ENCODE measurements around the gene URI1.

The URI1 gene

DNA sequence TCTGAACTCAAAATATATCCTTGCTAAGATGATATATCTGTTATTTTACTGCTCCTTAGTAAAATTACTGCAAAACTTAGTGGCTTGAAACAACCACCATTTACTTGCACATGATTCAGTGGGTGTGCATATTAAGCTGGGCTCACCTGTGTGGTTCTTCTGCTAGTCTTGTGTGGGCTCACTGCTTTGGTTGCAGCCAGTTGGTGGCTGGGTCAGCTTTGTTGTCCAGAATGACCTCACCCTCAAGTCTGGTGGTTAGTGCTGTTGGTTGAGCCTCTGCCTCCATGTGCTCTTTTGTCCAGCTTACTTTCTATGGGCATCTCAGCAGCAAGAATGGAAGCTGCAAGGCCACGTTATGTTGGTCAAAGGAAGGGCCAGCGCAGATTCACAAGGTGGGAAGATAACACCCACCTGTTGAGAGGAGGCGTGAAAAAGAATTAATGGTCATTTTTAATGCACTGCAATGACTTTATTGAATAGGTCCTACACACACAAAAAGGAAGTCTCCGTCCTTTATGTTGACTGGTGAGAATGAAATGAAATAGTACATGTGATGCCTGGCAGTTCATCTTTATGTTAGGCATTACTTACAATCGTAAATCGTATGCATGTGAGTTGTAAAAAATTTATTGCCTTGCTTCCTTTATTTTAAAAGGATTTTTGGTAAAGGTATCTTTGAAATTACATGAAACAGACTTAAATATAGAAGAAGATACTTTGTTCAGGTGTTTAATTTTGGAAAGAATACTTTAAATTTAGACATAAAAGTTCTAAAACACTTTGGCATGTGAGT, 34.3 kb downstream of the URI1 start:
- no peak for DNase-seq

DNA sequence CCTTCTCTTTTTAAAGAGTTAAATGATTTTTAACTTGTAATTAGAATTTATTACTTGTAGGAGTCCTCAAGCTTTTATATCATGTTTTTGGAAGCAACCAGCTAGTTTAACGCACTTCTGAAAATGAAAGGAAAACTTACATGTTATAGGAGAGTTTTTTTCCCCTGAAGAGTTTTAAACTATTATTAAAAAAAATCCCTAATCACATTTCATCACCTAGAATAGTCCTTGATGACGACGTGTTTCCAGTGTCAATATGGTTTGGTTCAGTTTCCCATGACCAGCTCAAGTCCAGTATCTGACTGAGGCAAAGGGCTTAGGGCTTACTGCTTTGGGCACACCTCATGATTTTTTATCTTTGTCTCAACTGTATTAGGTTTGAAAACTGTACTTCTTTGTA, 36.0 kb downstream of the URI1 start:
- no peak for DNase-seq

GRCh38 chr19:29983568-29983967, 41.5 kb downstream of the URI1 start:
- no peak for DNase-seq

DNA sequence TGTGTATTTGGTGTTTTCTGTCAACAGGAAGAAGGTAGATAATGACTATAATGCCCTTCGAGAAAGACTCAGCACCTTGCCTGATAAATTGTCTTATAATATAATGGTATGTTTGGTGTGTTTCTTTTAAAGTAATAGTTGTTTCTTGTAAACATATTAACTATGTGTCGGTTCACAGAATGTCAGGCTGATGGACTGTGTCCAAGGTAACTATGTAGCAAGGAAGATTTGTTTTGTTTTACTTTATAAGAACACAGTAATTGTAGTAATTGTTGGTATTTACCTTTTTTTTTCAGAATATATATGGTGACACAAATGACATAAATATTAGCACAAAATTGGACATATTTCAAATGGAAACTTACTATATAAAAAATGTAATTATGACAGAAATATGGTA, 43.2 kb downstream of the URI1 start:
- DNase-seq, result no peak

DNA sequence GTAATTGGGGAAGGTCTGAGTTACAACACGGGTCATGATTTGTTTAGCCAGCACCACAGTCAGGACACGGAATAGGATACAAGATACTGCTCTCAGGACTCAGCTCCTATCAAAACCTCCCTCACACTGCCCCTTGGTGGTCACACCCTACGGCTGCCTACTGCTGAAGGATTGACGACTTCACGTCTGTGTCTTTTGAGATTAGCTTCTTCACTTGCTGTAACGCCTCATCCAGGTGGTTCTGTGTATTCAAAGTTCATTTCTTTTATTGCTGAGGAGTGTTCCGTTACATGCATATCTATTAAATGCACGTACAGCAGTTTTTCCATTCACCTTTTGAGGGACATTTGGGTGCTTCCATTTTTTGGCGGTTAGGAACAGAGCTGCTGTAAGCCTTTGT, 46.3 kb downstream of the URI1 start:
- no peak for DNase-seq

- DNase-seq, result no peak
These were observed 50.3 kb downstream of the URI1 start for GRCh38 chr19:29992233-29992867.

DNA sequence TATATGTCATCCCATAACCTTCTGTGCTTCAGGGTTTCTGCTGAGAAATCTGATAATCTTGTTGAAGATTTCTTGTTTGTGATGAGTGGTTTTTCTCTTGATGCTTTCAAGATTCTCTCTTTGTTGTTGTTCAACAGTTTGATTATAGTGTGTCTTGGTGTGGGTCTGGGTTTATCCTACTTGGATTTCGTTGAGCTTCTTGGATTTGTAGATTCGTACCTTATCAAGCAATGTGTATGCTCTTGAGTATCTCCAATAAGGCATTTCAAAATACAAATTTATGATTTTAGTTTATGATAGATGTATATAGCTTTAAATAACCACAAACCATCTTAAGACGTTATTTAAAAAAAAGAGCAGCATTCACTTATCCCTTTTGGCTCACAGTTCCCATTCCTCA, 57.5 kb downstream of the URI1 start:
- no peak for DNase-seq

GRCh38 chr19:30000862-30001261, 58.8 kb downstream of the URI1 start:
- no peak for DNase-seq

- DNase-seq, result no peak
These were observed 59.3 kb downstream of the URI1 start for GRCh38 chr19:30001301-30001700.

- no peak for DNase-seq
These were observed 59.8 kb downstream of the URI1 start for GRCh38 chr19:30001791-30002190.

GRCh38 chr19:30003866-30004265, 61.8 kb downstream of the URI1 start:
- no peak for DNase-seq

DNA sequence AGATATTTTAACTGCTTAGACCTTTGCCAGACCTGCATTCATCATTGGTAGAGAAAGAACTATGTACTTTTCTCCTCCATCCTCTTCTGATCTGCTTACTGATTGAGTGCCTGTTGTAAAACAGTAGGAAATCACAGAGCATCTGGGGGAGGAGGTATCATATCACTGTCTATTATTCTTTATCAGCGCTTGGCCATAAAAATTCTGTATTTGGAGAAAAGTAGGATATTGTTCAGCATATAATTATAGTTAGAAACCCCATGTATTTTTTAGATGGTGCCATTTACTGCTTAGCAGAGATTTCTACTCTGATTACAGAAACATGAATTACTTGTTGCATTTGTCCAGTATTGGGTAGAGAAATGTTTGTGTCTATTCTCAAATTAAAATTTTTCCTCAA, 62.4 kb downstream of the URI1 start:
- DNase-seq, result no peak

DNA sequence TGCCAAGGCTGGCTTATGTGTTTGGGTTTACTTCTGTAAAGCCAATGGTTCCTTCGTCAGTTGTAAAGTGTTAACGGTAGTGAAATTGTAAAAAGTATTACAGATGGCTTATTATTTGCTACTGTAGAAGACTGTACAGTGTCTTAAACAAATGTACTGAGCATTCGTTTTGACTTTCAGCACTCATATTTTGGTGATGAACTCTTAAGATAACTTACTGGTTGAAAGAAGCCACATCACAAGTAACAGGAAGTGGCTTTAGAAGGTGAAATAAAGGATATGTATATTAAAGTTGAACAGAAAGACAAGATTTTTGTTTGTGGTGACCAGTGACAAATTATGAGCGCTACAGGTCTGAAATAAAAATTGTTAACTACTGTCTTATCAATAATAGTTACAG, 64.2 kb downstream of the URI1 start:
- DNase-seq, result no peak

GRCh38 chr19:30008169-30008568, 66.1 kb downstream of the URI1 start:
- DNase-seq, result no peak

DNA sequence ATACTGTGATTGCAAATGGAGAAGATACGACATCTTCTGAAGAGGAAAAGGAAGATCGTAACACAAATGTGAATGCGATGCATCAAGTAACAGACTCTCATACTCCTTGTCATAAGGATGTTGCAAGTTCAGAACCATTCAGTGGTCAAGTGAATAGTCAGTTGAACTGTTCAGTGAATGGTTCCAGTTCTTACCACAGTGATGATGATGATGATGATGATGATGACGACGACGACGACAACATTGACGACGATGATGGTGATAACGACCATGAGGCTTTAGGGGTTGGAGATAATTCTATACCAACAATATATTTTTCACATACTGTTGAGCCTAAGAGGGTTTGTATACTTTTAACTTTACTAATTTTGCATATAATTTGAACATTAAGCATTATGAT, 67.0 kb downstream of the URI1 start:
- no peak for DNase-seq

- DNase-seq, result no peak
These were observed 69.1 kb downstream of the URI1 start for GRCh38 chr19:30011051-30011578.

DNA sequence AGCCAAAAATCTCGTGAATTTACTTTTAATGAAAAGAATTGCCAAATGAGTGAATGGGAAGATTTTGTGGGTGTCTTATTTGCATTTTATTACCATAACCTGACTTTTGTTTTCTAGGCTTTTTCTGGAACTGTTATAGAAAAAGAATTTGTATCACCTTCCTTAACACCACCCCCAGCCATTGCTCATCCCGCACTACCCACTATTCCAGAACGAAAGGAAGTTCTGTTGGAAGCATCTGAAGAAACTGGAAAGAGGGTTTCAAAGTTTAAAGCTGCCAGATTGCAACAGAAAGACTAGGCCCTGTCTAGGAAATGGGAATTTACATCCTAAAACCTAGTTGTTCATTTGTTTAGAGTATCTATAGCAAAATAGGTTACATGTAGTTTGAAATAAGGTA, 72.7 kb downstream of the URI1 start:
- no peak for DNase-seq

DNA sequence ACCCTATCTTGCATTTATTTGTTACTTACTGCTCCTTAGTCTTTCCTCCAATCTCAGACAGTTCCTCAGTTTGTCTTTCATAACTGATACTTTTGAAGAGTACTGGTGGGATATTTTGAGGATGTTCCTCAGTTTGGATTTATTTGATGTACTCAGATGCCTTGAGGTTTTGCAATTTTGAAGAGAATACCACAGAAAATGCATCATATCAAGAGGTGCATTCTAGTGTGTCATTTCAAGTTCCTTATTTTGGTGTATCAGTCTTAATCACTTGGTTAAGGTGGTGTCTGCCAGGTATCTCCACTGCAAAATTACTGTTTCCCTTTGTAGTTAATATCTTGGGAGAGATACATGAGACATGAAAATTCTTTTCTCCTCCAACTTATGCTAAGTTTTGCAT, 75.1 kb downstream of the URI1 start:
- DNase-seq, result no peak

DNA sequence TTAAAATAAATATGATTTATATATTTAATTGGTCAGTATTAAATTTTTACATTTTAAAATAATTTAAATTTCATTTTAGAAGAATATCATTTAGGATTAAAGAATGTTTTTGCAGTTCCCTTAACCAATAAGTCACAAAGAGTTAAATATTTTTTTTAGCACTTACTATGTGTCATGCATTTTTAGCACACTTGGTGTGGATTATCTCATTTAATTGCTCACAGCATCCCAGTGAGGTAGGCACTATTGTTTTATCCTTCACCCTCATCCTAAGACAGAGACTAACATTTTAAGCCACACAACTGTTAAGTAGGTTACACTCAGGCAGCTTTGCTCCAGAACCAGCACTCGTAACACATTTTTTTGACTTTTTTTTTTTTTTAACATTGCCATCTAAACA, 78.2 kb downstream of the URI1 start:
- no peak for DNase-seq

GRCh38 chr19:30022659-30023058, 80.6 kb downstream of the URI1 start:
- DNase-seq, result no peak

DNA sequence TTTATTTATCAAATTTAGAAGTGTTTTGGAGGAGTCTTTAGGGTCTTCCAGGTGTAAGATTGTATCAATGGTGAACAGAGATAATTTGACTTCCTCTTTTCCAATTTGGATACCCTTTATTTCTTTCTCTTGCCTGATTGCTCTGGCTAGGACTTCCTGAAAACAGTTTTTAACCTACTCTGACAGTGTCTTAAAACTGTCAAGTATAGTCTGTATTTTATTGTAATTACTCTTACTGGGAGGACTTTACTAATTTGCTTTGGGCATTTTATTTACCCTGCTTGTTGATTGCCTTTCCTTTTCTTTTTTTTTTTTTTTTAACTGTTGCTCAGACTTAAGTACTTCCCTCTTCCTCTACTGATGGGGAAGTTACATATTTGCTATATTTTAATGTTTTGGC, 81.3 kb downstream of the URI1 start:
- DNase-seq, result no peak

GRCh38 chr19:30024091-30024490, 82.1 kb downstream of the URI1 start:
- DNase-seq, result no peak

GRCh38 chr19:30026933-30027332, 84.9 kb downstream of the URI1 start:
- DNase-seq, result no peak

DNA sequence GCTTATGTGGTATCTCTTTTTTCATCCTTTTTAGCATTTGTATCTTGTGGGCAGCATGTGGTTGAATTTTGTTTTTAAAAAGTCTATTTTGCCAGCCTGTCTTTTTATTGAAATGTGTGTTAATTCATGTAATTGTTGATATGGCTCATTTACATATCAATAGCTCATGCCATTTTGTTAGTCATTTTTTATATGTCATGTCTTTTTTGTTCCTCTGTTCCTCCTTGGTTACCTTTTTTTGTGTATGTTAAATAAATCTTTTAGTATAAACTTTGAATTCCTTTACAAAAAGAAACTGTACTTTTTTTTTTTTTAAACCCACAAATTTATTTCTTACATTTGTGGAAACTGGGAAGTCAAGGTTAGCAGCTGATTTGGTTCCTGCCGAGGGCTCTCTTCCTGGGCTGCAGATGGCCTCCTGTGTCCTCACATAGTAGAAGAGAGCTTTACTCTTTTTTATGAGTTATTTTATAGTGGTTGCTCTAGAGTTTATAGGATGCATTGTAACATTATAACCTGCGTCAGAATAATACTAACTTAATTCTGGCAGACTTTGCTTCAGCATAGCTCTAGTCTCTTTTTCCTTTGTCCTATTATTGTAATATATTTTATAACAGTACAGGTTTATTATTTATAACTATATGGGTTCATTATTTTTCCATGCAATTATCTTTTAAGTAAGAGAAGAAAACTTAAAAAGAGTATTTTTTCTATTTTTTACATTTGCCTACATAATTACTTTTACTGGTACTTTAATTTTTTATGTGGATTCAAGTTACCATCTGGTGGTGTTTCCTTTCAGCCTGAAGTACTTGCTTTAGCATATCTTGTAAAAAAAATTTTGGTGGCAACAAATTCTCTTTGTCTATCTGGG, 86.3 kb downstream of the URI1 start:
- DNase-seq, result no peak
